ENCODE results near the gene EPGN.
A peak's percentile ranks its signal among the peaks of the same experiment; 100 is the strongest.

Gene EPGN

DNA sequence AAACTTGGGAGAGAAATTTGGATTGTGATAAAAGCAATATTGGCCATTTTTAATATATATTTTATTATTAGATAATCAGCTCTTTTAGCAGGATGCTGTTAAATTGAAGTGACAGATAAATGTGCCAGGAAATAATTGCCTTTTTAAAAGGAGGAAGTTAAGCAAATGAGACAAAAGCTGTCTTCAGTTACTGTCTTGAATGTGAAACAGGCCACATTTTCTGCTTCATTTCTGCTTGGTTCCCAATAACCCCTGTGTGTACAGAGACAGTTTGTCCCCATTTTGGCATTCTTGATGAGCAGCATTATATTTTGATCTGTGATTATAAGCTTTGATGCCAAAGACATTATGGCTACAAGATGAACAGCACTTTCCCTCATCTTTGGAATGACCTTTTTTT lies 953 bp downstream of the EPGN start:
- FAIRE-seq, result no peak
- no peak for DNase-seq (ENCODE audit: low spot score)

DNA sequence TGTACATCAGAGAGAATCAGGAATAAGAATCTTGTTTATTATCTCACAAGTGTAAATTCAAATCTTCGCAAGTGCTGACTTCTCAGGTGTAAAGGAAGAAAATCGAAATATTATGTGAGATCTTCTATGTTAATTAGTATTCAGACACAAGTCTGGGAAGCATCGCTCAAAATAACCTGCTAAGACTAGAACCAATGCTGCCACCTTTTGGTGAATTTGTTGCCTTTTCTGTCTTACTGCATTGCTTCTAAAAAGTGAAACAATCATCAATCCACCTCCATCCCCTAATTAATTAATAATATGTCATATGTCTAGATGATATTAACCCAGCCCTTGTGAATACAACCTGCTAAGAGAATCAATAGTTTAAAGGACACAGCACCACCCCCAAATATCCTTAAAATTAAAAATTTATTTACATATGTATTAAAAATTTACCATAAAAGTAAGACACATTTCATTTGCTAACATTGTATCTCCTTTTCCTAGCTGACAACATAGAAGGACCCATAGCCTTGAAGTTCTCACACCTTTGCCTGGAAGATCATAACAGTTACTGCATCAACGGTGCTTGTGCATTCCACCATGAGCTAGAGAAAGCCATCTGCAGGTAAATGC lies 3.5 kb downstream of the EPGN start:
- peak; percentile 66 for FAIRE-seq
- DNase-seq (ENCODE audit: low spot score), result peak; percentile 34

DNA sequence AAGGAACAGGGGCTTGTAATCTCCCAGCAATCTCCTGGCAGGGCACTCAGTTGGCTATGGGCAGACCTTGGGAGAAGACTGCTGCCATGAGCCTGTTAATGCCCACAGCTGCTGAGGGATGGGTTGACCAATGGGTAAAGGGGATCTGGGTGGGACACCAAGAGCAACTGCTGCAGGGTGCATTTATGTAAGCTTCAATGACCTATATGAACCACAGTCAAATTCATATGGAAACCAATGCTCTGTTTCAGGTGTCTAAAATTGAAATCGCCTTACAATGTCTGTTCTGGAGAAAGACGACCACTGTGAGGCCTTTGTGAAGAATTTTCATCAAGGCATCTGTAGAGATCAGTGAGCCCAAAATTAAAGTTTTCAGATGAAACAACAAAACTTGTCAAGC lies 6.1 kb downstream of the EPGN start:
- no peak for FAIRE-seq
- DNase-seq (ENCODE audit: low spot score), result no peak

DNA sequence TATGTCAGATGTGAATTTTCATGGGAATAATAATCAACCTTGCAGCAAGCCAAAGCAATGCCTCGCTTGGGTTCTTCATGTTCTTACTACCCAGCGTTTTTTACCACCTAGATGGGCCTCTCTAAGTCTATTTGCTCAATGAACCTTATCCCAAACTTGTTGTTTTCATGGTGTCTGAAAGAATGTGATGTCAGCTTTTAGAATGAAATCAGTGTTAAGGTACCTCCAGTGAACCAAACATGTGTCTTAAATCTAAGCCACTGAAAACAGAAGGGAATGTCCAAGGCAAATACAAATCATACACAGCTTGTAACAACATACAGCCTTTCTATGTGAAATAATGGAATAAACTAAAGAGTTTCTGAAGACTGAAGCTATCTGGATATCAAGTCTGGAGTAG lies 6.7 kb downstream of the EPGN start:
- FAIRE-seq, result no peak

DNA sequence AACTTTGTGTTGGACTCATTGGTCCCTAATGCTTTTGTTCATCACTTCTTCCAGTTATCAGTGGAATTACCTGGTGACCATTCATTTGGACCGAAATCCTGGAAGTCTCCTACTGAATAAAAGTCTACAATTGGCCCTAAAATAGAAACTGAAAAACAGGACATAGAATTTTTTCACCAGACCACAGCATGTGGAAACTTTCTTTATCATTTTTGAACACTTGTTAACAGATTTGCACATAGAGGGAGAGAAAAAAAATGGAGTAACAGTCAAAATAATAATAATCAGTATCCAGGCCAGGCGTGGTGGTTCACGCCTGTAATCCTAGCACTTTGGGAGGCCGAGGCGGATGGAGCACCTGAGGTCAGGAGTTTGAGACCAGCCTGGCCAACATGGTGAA lies 7.1 kb downstream of the EPGN start:
- FAIRE-seq (no peak), DNase-seq (ENCODE audit: low spot score) (no peak)

More for the DNA sequence above, 6.7 kb downstream of the EPGN start:
- DNase-seq (ENCODE audit: low spot score), result no peak

DNA sequence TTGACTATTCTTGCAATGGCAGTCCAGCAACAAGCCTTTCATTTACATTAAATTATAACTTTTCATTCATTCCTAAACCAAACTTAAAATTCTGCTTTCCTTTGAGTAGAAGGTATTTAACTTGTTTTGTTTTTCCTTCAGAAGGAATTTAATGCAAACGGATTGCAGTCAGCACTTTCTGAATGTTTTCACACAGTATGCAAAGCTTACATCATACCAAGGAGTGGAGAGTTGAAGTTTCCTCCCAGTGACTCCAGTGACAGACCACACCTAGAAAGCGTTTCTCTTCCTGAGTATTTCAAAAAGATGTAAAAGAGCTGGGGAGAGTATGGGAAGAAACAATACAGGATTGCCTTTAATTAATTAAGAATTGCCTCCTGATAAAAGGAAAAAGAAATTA lies 8.1 kb downstream of the EPGN start:
- no peak for DNase-seq (ENCODE audit: low spot score)
- FAIRE-seq, result no peak

DNA sequence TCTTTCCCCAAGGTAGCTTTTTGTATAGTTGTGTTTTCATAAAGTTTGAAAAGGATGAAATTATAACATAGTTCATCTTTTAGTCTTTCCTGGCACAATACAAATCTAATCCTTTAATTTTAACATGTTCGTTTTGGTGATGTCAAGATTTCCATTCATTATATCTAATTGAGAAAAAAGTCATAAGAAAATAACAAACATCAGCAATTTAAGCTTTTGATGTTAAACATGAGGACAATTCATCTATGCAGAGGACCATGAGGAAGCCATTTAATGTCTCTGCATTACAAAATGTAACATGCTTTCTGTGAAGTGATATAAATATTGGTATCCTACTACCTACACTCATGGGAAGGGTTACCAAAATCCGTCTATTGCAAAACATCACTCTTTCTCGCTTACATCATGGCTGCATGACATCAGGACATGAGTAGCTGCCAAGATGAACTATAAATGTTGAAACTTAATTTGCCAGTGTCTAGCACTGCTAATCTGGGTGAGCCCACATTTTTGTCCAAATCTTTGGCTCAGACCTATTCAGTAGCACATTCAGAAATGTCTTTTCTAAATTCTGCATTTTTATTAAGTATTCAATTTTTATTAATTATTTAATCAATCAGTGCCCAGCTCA lies 9.5 kb downstream of the EPGN start:
- DNase-seq (ENCODE audit: low spot score) (no peak), FAIRE-seq (no peak)

DNA sequence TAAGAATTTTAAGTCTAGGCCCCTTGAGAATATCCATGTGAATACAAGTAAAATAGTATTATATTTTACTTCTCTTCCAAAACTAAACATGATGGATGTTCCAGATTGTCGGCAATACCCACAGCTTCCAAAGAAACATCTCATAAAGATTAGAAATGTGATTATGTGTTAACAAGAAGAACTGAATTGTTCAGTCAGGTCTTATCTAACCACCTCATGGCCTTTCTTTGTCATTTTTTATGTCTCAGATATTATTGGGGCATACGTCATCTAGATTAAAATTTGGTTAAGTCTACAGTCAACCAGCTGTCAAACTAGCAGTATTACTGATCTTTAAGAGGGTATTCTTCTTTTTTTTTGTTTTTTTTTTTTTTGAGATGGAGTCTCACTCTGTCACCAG lies 10.0 kb downstream of the EPGN start:
- DNase-seq (ENCODE audit: low spot score), result no peak
- FAIRE-seq, result no peak

DNA sequence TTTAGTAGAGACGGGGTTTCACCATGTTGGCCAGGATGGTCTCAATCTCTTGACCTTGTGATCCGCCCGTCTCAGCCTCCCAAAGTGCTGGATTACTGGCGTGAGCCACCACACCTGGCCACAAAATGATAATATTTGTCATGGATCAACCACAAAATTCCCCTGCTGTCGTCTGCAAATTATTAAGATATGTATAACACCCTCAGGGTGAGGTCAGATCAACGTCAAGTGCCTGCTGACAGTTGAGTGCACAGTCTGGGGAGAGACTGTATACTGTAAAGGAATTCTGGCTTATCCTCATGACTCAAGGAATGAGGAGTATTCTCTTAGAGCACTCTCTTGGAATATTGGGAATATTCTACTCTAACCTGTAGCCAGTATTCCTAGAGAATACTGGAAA lies 11.2 kb downstream of the EPGN start:
- DNase-seq (ENCODE audit: low spot score), result peak; percentile 41
- FAIRE-seq, result no peak

DNA sequence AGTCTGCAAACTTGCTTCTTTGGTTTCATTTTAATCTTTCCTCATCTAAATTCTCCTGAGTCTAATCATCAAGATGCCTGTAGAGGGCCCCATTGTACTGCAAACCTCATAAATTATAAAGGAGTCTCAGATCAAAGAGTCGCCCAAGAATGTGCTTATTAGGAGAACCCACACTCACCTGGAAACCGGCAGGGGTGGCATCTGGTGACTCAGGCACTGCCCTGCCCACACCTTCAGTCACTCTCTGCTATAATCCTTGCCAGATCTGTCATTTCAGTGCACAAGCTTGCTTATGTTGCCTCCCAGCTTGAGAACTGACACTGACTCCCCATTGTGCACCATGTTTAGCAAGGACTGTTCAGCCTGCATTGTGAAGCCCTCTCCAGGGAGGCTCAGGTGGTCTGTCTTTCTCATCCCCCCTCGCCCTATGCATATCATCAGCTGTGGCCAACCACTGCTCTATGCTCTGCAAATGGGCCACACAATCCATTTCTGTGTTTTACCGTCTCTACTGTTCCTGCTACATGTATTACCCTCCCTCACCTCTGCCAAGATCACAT lies 12.4 kb downstream of the EPGN start:
- FAIRE-seq, result peak; percentile 76

DNA sequence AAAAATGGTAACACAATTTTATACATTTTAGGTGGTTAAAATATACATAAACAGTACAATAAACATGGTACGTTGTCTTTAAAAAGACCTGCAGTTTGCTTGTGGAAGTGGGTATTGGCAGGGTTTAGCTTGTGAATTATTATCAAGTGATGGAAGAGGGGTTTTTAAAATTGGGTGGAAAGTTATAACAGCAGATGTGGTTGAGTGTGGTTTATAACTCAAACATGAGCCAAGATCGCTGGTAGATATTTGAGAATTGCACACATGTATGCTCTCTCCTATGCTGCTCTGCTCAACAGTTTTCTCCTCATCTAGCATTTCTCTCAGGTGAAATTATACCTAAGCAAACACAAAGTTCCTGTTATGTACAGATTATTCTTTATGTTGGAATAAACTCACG lies 14.0 kb downstream of the EPGN start:
- FAIRE-seq (no peak), DNase-seq (ENCODE audit: low spot score) (no peak)

More for the DNA sequence above, 12.4 kb downstream of the EPGN start:
- peak; percentile 77 for DNase-seq (ENCODE audit: low spot score)

DNA sequence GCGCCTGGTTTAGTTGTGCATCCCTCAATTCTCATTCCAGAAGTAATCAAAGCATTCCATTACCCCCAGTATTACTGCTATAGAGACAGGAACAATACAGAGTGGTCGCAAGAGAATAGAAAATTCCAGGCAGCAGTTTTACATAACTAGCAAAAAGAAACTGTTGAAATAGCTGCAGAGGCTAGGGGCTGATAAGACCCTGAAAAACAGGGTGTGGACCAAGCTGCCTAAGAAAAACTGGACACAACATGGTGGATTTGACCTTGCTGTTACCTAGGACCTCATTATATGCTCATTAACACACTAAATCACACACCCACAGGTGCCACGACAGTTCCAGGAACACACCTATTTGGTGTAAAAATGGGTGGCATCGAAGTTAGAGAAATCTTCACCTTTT lies 15.4 kb downstream of the EPGN start:
- DNase-seq (ENCODE audit: low spot score), result no peak
- FAIRE-seq, result no peak

DNA sequence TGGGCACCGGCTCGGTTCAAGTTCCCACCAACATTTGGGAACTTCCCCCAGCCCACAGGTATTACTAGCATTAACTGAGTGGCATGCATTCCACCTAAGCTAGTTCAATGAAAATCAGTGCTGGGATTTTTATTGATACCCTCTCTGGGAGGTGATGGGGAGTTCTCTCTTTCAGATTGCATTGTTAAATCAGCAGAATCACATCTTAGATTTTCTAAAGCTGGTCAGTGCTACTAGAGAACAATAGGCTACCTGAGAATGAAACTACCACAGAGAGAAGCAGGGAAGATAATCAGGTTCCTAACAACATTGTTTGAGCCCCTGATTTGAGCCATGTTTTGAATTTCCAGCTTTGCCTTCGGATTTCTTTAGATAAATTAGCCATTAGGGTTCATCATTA lies 16.0 kb downstream of the EPGN start:
- no peak for FAIRE-seq

DNA sequence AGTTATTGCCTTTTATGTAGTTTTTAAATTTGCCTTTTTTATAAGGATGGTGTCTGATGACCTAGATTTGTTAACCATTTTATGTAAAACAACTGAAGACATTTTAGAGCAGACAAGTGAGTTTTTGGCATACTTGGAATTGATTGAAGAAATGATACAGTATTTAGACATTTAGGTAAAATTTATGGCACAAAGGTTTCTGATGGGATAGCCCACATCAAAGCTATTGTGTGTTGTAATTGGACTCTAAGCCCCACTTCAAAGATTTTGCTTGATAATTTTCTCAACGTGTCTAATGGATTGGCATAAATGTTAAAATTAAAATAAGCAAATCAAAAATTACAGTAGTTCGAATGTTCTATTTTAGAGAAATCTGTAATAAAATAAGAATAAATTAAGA lies 17.6 kb downstream of the EPGN start:
- DNase-seq (ENCODE audit: low spot score) (no peak), FAIRE-seq (no peak)

More for the DNA sequence above, 16.0 kb downstream of the EPGN start:
- no peak for DNase-seq (ENCODE audit: low spot score)

DNA sequence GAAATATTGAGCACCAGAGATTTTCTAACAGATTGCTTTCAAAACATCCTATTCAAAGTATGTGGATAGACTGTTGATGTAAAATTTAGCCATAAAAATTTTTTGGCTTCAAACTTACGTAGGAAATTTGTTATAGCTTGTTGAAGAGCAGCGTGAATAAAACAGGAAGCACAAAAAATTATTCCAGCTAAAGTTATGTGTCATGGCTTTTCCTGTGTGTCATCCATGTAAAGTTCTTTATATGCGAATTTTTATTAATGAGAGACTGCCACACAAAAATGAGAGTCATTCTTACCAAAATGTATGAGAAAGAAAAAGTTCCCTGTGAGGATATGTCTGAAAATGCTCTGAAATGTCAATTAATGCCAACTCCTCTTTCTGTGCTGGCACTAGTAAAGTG lies 19.5 kb downstream of the EPGN start:
- FAIRE-seq (no peak), DNase-seq (ENCODE audit: low spot score) (no peak)

DNA sequence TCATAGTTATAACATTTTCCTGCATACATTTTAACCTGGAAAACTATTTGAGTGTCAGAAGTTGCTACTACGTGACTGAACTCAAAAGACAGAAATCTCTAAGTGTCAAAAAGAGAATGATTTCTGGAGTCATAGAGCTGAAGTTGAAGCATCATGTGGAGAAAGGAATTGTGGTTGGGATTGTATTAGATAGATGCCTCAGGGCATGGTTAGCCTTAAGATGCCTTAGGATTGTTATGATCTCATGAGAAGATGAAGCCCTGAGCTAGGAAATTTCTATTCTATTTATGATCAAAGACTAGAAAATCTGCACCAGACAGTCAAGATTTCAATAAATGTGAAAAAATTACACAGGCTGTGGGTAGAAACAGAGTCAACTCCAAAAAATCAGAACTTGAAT lies 20.2 kb downstream of the EPGN start:
- DNase-seq (ENCODE audit: low spot score) (no peak), FAIRE-seq (no peak)

DNA sequence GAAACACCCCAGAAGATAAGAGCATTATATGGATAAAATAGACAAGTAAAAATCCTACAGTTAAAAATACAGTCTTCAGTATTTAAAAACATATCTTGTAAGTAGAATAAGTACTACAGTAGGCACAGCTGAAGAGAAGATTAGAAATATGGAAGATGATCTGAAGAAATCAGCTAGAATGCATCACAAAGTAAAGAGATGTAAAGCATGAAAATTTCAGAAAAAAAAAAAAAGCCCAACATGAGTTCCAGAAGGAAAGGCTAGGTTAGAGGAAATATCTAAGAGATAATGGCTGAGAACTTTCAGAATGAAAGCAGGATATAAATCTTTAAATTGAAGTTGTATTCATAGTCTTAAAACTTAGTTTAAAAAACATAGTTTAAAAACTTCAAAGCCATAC lies 21.0 kb downstream of the EPGN start:
- DNase-seq (ENCODE audit: low spot score) (no peak), FAIRE-seq (no peak)

DNA sequence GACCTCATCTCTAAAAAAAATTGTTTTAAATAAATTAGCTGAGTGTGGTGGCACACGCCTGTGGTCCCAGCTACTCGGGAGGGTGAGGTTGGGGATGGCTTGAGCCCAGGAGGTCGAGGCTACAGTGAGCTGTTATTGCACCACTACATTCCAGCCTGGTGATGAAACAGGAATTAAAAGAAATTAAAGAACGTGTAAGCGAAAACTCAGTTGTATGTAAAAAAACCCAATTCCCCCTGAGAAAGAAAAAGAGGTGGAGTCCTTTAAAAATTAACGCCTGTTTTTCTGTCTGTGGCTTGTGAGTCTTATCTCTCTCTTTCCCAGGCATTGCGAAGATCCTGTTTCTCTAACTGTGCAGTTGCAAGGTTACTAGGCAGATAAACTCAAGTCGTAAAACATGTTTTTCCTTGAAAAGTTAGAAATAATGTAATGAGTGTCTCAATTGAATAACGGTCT lies 22.1 kb downstream of the EPGN start:
- no peak for DNase-seq (ENCODE audit: low spot score)
- no peak for FAIRE-seq

DNA sequence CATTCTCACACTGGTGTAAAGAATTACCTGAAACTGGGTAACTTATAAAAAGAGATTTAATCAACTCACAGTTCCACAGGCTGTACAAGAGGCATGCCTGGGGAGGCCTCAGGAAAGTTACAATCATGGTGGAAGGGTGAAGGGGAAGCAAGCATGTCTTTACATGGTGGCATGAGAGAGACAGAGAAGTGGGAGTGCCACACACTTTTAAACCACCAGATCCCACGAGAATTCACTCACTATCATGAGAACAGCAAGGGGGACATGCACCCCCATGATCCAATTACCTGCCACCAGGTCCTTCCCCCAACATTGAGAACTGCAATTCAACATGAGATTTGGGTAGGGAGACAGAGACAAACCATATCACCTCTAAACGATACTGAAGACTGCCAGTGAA lies 23.0 kb downstream of the EPGN start:
- FAIRE-seq (no peak), DNase-seq (ENCODE audit: low spot score) (no peak)

DNA sequence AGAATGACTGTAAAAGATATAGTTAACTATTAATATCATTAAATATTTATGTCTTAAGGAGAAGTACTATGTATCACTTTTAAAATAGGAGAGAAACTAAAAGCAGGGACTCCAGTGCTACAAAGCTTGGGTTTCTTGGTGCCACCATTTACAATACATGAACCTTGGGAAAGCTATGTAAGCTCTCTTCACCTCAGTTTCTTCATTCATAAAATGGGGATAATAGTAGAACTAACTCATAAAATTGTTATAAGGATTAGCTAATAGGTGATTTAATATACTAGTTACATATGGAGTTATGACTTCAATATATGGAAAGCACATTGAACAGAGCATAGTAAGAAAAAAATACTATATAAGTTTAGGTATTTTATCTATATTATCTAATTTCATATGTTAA lies 23.7 kb downstream of the EPGN start:
- no peak for DNase-seq (ENCODE audit: low spot score)
- no peak for FAIRE-seq

DNA sequence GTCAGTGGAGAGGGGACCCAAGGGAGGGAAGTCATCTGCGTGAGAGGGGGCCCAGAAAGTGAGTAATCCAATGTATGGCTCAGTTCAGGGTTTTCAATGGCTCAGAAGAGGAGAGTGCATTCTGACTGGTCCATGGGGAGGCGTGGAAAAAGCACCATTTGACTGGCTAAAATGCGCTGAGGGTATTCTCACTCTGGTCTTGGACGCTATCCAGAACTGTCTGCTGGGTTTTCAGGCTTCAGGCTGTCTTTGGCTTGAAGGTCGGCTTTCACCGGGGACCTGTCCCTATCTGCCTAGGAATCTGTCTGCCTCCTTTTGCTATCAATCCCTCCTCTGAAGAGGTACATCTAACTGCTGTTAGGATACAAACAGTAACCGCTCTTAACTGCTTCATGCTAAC lies 26.4 kb downstream of the EPGN start:
- DNase-seq (ENCODE audit: low spot score) (no peak), FAIRE-seq (no peak)

DNA sequence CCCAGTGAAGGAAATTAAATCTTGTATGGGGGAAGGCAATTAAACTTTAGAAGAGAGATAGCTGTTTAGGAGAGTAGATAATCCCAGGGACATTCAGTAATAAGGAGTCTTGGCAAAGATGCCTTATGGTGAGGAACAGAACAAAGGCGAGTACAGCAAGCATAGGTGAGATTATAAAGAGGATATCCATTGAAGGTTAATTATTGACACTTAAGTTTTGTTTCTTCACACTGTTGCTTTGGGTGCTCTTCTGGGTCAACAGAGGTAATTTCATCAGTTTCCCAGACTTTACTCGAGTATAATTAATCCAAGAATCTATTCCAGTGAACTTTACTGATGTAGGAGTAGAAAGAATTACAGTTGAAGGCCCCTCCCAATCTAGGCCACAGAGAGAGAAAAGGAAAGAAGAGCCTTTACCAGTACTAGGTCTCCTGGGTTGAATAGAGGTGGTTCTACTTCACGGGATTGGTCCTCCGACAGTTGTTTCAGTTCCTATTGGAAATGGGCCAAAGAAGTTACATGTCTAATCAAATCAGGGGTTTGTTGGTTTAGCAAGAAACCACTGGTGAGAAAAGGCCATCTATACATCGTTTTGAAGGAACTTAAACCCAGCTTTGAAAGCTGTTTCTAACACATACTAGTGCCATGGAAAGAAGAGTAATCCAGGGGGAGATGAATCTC lies 27.2 kb downstream of the EPGN start:
- FAIRE-seq (no peak), DNase-seq (ENCODE audit: low spot score) (no peak)

Data from RCC 7860 (cell line).